ENCODE data around the gene CHCT1. TPM values are rescaled to one million over a fixed set of nuclear protein-coding genes. Genes with fewer than 3 reads are reported as not detected.

Gene CHCT1
- total RNA-seq, 1 donor from 2014 or later, result 0.44 TPM

DNA sequence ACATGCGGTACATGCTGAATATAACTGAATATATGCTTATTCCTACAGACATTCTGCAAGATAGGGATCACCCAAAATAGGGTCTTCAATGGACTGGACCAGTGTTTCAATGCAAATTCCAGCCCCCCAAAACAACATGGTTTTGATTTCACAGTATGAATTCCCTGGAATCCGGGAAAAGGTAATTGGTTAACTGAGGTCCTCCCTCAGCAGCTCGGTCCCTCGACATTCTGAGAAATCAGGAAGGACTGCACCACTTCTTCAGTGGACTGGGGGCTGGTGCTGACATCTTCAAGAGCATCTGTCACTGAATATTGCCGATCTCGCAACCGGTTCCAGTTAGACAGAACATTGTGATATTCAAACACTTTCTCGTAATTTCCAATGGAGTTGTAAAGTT, 25.1 kb downstream of the CHCT1 start:
- intact Hi-C loops (cut with micrococcal nuclease), result no loop called here
- ChIA-PET CTCF (no interaction called here), POLR2A (interaction anchor here (0.6 to 0.7 kb wide), 2 partner anchors 12 to 370 kb away, joined by 3 to 11 read pairs; no protein-coding TSS in a partner anchor)
- TF ChIP-seq, protein P1, sequence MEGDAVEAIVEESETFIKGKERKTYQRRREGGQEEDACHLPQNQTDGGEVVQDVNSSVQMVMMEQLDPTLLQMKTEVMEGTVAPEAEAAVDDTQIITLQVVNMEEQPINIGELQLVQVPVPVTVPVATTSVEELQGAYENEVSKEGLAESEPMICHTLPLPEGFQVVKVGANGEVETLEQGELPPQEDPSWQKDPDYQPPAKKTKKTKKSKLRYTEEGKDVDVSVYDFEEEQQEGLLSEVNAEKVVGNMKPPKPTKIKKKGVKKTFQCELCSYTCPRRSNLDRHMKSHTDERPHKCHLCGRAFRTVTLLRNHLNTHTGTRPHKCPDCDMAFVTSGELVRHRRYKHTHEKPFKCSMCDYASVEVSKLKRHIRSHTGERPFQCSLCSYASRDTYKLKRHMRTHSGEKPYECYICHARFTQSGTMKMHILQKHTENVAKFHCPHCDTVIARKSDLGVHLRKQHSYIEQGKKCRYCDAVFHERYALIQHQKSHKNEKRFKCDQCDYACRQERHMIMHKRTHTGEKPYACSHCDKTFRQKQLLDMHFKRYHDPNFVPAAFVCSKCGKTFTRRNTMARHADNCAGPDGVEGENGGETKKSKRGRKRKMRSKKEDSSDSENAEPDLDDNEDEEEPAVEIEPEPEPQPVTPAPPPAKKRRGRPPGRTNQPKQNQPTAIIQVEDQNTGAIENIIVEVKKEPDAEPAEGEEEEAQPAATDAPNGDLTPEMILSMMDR (IDR thresholded peaks at IDR 0.05), result no peak
- Mint-ChIP-seq H3K27ac (no peak overlapping the region), H3K9me3 (no peaks in the 10 kb centered on the region), H3K36me3 (ENCODE audit: low read depth) (peaks cover 51% of the 10 kb centered on the region), H3K4me3 (no peak overlapping the region), H3K4me1 (no peaks in the 10 kb centered on the region), H3K27me3 (no peaks in the 10 kb centered on the region)
- DNase-seq (no peak), ATAC-seq (ENCODE audit: low read depth) (no peak)

DNA sequence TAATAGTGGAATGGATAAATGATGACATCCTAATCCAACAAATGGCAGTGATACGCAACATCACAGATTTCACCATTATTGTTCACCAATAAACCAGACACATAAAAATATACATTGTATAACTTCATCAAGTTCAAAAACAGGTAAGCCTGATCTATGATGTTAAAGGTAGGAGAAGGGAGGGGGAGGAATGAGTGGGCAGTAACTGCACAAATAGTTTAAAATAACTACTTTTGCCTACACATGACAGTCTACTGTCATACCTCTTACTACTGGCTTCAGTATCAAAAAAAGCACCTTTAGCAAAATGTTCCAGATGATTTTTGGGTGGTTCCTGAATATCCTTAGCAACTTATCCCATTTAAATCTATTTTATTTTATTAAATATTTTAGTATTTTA, 28.8 kb downstream of the CHCT1 start:
- no peak overlapping the region for H3K27ac Mint-ChIP-seq
- no peak for DNase-seq
- no peaks in the 10 kb centered on the region for H3K27me3 Mint-ChIP-seq
- ChIA-PET CTCF (no interaction called here), POLR2A (no interaction called here)
- intact Hi-C loops (cut with micrococcal nuclease), result no loop called here
- H3K36me3 Mint-ChIP-seq (ENCODE audit: low read depth), result peaks cover 73% of the 10 kb centered on the region
- no peak overlapping the region for H3K4me3 Mint-ChIP-seq
- no peak for ATAC-seq (ENCODE audit: low read depth)
- H3K4me1 Mint-ChIP-seq, result no peaks in the 10 kb centered on the region
- no peaks in the 10 kb centered on the region for H3K9me3 Mint-ChIP-seq
- TF ChIP-seq, protein P1 (IDR thresholded peaks at IDR 0.05), result no peak

DNA sequence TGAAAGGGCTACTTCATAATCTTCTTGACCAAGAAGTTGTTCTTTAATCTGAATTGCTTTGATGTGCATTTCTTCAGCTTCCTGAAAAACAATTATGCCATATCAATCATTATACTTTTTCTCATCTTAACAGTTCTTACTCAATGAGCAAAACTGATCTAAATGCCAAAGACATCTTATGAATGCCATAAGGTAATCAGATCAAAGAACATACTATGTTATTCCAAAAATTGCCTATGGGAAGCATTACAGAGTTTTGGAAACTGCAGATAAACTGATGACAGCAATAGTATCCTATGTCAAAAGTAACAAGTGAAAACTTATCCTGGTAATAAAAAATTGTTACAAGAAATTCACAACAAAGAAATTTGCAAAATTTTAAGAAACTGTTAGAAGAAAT, 29.7 kb downstream of the CHCT1 start:
- Mint-ChIP-seq H3K9me3 (no peaks in the 10 kb centered on the region), H3K4me1 (no peaks in the 10 kb centered on the region), H3K4me3 (no peak overlapping the region), H3K36me3 (ENCODE audit: low read depth) (peaks cover 74% of the 10 kb centered on the region), H3K27ac (no peak overlapping the region), H3K27me3 (no peaks in the 10 kb centered on the region)
- TF ChIP-seq, protein P1 (IDR thresholded peaks at IDR 0.05), result no peak
- intact Hi-C loops (cut with micrococcal nuclease), result no loop called here
- no peak for DNase-seq
- no peak for ATAC-seq (ENCODE audit: low read depth)
- POLR2A ChIA-PET, result no interaction called here
- CTCF ChIA-PET, result no interaction called here

DNA sequence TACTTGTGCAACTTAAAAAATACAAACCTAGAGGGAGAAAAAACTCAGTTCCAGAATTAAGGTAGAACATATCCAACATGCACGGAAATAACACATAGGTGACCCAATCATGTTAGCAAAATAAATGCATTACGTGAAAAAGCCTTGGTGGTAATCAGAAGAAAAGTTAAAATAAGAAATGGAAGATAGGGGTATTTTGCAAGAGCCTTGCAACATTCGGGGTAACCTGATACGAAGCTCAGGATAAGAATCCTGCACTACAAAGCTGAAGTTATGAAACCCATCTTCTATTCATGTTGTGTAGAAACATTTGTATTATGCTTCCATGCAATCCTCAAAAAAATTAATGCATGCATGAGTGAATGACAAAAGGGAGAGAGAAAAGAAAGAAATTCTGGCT, 33.1 kb downstream of the CHCT1 start:
- ATAC-seq (ENCODE audit: low read depth), result no peak
- Mint-ChIP-seq H3K36me3 (ENCODE audit: low read depth) (peaks cover 81% of the 10 kb centered on the region), H3K4me1 (no peaks in the 10 kb centered on the region), H3K4me3 (no peak overlapping the region), H3K27ac (no peak overlapping the region), H3K27me3 (no peaks in the 10 kb centered on the region), H3K9me3 (no peaks in the 10 kb centered on the region)
- TF ChIP-seq, protein P1 (IDR thresholded peaks at IDR 0.05), result no peak
- DNase-seq, result no peak
- ChIA-PET CTCF (no interaction called here), POLR2A (no interaction called here)
- intact Hi-C loops (cut with micrococcal nuclease), result no loop called here

DNA sequence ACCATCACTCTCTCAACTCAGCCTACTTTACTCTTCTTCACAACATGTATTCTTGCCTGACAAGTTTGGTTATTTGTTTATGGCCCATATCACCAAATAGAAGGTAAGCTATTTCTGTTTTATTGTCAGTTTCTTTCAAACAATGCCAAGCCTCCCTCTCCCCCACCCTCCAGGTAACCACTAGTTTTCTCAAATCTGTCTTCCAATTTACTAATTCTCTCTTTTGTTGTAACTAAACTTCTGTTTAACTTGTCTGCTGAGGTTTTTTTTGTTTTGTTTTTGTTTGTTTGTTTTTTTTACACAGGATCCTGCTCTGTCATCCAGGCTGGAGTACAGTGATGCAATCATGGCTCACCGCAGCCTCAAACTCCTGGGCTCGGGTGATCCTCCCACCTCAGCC, 34.9 kb downstream of the CHCT1 start:
- Mint-ChIP-seq H3K27ac (no peak overlapping the region), H3K27me3 (no peaks in the 10 kb centered on the region), H3K36me3 (ENCODE audit: low read depth) (peaks cover 74% of the 10 kb centered on the region), H3K4me1 (no peaks in the 10 kb centered on the region), H3K4me3 (no peak overlapping the region), H3K9me3 (no peaks in the 10 kb centered on the region)
- TF ChIP-seq, protein P1 (IDR thresholded peaks at IDR 0.05), result no peak
- ChIA-PET POLR2A (no interaction called here), CTCF (no interaction called here)
- ATAC-seq (ENCODE audit: low read depth) (no peak), DNase-seq (no peak)
- intact Hi-C loops (cut with micrococcal nuclease), result no loop called here

Data from activated B cell treated with CpG ODN at 0.5 μM for 24 hours (primary cell).